ENCODE measurements around the gene CALCOCO1. TPM values are rescaled to one million over a fixed set of nuclear protein-coding genes. Genes with fewer than 3 reads are reported as not detected.

The CALCOCO1 gene
- total and polyA plus RNA-seq, 8 donors, result 60.3 to 441 (median 148) TPM

DNA sequence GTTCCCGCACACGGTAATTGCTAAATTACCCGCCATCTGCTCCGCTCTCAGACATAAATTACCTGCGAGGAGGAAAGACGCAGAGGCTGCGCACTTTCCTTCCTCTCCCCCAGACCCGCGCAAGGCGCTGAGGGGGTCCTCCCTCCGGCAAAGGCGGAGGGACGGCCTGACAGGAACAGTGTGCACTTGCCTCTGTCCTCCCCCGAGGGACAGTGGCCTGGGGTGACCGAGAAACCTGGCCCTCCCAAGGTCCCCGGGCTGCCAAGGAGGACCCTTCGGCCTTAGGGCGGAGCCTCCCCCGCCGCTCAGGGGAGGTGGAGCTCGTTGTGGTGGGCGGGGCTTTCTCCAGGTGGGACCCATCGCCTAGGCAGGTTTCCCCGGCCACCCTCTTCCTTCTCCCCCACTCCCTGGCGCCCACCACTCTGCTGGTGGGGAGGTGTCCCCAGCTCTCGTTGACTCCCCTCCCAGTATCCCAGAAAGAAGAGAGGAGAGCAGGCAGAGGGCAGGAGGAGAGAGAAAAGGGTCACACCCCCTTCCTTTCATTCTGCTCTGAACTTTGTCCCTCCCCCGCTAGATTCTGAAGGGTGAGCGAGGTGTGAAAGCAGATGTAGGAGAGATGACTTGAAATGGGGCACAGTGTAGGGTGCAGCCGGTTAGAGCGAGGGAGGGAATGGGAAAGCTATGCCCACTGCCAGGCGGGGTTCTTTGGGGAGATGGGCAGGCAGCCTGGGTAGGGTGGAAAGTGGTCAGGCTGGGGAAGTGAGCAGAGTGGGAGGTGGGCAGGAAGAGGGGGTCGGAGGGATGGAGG, 11.4 kb upstream of the CALCOCO1 start:
- Histone ChIP-seq H3K27ac (no peak overlapping the region), H3K27me3 (peaks cover 8 to 79% (median 56%) of the 10 kb centered on the region in 3 donors), H3K4me1 (peaks cover 19 to 28% (median 27%) of the 10 kb centered on the region in 4 donors), H3K9me3 (no peaks in the 10 kb centered on the region), H3K4me3 (peak overlapping the region; percentile 11 to 37 (median 24)), H3K36me3 (no peaks in the 10 kb centered on the region)
- TF ChIP-seq, protein P1, sequence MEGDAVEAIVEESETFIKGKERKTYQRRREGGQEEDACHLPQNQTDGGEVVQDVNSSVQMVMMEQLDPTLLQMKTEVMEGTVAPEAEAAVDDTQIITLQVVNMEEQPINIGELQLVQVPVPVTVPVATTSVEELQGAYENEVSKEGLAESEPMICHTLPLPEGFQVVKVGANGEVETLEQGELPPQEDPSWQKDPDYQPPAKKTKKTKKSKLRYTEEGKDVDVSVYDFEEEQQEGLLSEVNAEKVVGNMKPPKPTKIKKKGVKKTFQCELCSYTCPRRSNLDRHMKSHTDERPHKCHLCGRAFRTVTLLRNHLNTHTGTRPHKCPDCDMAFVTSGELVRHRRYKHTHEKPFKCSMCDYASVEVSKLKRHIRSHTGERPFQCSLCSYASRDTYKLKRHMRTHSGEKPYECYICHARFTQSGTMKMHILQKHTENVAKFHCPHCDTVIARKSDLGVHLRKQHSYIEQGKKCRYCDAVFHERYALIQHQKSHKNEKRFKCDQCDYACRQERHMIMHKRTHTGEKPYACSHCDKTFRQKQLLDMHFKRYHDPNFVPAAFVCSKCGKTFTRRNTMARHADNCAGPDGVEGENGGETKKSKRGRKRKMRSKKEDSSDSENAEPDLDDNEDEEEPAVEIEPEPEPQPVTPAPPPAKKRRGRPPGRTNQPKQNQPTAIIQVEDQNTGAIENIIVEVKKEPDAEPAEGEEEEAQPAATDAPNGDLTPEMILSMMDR (IDR thresholded peaks at IDR 0.05), result no peak
- no peak for TF ChIP-seq EP300 (IDR thresholded peaks at IDR 0.05)
- TF ChIP-seq POLR2A (IDR thresholded peaks at IDR 0.05), result no peak
- no peak for TF ChIP-seq POLR2AphosphoS5 (IDR thresholded peaks at IDR 0.05)
- DNase-seq, result peak; percentile 48 to 58
- WGBS, 5 donors, result 3 to 11% (median 8%) methylated on average over 30 to 32 of the region's 32 CpGs
- intact Hi-C loops (cut with DNase I; ENCODE audit: low total_unique reads), result no loop called here

DNA sequence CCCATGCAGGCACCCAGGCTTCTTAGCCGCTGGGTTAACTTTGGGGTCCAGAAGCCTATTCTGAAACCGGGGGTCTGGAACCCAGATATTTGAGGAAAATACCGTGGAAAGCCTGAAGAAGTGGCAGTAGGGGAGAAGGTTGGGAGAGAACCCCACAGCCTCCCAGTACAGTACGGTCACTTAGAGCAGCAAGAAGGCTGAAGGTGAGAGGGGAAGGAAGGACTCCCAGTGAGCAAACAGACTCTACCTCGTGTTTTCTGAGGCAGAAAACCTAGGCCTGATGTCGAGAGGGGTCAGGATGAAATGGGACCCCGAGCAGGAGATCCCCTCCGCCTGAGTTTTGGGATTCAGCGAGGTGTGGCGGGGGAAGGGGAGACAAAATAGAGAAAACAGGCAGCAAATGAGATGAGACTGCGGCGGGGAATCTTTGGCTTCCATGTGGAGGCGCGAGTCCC, 10.7 kb upstream of the CALCOCO1 start:
- TF ChIP-seq POLR2AphosphoS5 (IDR thresholded peaks at IDR 0.05), result no peak
- TF ChIP-seq, protein P1 (IDR thresholded peaks at IDR 0.05), result no peak
- TF ChIP-seq POLR2A (IDR thresholded peaks at IDR 0.05), result no peak
- no peak for TF ChIP-seq EP300 (IDR thresholded peaks at IDR 0.05)
- Histone ChIP-seq H3K4me1 (peaks cover 19 to 23% (median 23%) of the 10 kb centered on the region in 4 donors), H3K9me3 (no peaks in the 10 kb centered on the region), H3K27ac (no peak overlapping the region), H3K27me3 (peaks cover 8 to 73% (median 52%) of the 10 kb centered on the region in 3 donors), H3K36me3 (no peaks in the 10 kb centered on the region), H3K4me3 (peak overlapping the region in 3 of 4 donors; percentile 19 to 37 (median 29))
- DNase-seq, result no peak
- 43 to 56% (median 51%) methylated on average over 14 of the region's 14 CpGs for WGBS, 5 donors
- intact Hi-C loops (cut with DNase I; ENCODE audit: low total_unique reads), result no loop called here

DNA sequence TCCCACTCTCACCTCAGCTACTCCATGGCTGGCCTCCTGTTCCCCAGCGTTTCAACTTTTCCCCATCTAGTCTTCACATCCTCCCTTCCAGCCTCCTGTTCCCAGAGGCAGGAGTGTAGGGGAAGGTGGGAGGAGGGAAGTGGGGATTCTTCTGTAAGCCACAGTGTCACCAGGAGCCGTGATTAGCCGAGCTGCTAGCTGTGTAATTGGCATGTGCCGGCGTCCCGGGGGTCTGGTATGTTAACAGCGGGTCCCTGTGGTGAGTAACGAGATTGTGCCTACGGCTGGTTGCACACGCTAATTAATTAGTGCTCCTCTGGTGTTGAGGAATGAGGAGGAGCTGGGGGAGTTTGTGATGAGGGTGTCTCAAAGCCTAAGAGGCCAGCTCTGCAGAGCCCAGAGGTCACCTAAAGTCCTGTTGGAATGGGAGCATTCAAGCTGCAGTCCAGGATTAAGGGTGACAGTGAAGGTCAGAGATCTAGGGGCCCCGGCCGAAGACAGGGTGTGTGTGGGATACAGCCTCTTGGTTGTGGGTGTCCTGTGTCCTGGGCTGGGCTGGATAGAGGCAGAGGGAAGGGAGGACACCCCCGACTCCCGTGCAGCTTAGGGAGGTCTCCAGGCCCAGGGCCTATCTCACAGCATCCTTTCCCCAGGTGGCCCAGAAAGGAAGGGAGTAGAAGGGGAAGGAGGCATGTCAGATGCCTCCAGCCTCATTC, 10.0 kb upstream of the CALCOCO1 start:
- intact Hi-C loops (cut with DNase I; ENCODE audit: low total_unique reads), result no loop called here
- no peak for TF ChIP-seq POLR2A (IDR thresholded peaks at IDR 0.05)
- TF ChIP-seq EP300 (IDR thresholded peaks at IDR 0.05), result no peak
- TF ChIP-seq, protein P1 (IDR thresholded peaks at IDR 0.05), result no peak
- TF ChIP-seq POLR2AphosphoS5 (IDR thresholded peaks at IDR 0.05), result no peak
- WGBS, 5 donors, result 82 to 90% (median 84%) methylated on average over 14 of the region's 14 CpGs
- H3K36me3 ChIP-seq, result no peaks in the 10 kb centered on the region
- H3K4me1 ChIP-seq, result peaks cover 19 to 23% (median 23%) of the 10 kb centered on the region in 4 donors
- H3K9me3 ChIP-seq, result no peaks in the 10 kb centered on the region
- DNase-seq, result no peak
- H3K4me3 ChIP-seq, result no peak overlapping the region
- H3K27ac ChIP-seq, result no peak overlapping the region
- H3K27me3 ChIP-seq, result peaks cover 8 to 66% (median 45%) of the 10 kb centered on the region in 3 donors

DNA sequence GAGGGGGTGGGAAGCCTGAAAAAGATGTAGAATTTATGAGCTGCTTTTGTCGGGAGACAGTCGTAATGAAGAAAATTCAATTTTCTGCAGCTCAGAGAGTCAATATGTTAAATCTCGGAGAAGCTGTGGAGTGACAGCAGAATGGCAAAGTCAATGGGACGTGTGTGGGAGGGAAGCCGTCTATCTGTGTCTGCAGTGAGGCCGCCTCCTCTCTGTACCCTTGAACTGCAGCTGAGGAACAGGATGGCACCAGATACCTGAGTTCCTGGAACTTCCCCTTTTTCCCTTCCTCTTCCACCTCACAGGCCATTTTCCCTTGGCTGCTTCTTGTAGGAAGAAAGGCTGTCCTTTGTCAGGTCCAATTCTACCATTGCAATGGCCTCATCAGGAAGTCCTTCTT, 9.3 kb upstream of the CALCOCO1 start:
- TF ChIP-seq, protein P1 (IDR thresholded peaks at IDR 0.05), result no peak
- no peak for TF ChIP-seq EP300 (IDR thresholded peaks at IDR 0.05)
- Histone ChIP-seq H3K36me3 (no peaks in the 10 kb centered on the region), H3K9me3 (no peaks in the 10 kb centered on the region), H3K4me1 (peaks cover 19 to 23% (median 23%) of the 10 kb centered on the region in 4 donors), H3K27me3 (peaks cover 8 to 59% (median 40%) of the 10 kb centered on the region in 3 donors), H3K4me3 (no peak overlapping the region), H3K27ac (no peak overlapping the region)
- intact Hi-C loops (cut with DNase I; ENCODE audit: low total_unique reads), result no loop called here
- WGBS, 5 donors, result 88 to 94% (median 91%) methylated on average over 6 of the region's 6 CpGs
- no peak for DNase-seq
